NCI-H187 (cell line): ENCODE measurements around the gene RWDD3.

ENCODE experiments used
- DNase-seq, 2 experiments: peaks; one replicate each; lab custom pipeline; 2025; lab: John Stamatoyannopoulos, UW

RWDD3 gene

GRCh38 chr1:95230256-95230655 is 3.8 kb upstream of the RWDD3 start:
- DNase-seq: no peak

- no peak for DNase-seq
Observed at GRCh38 chr1:95230768-95231191, 3.2 kb upstream of the RWDD3 start.

- no peak for DNase-seq
Observed at GRCh38 chr1:95232646-95233318, 1.2 kb upstream of the RWDD3 start.

GRCh38 chr1:95233319-95233736 is 682 bp upstream of the RWDD3 start:
- no peak for DNase-seq

GRCh38 chr1:95236784-95237575 is 3.0 kb downstream of the RWDD3 start:
- no peak for DNase-seq

- DNase-seq: no peak
Observed at GRCh38 chr1:95237981-95238703, 4.1 kb downstream of the RWDD3 start.

GRCh38 chr1:95245029-95245428 is 11.0 kb downstream of the RWDD3 start:
- no peak for DNase-seq

- no peak for DNase-seq
Observed at GRCh38 chr1:95246511-95246910, 12.5 kb downstream of the RWDD3 start.

- DNase-seq: no peak
Observed at GRCh38 chr1:95247607-95248006, 13.6 kb downstream of the RWDD3 start.

- no peak for DNase-seq
Observed at GRCh38 chr1:95249916-95250315, 15.9 kb downstream of the RWDD3 start.

GRCh38 chr1:95252422-95252821 is 18.4 kb downstream of the RWDD3 start:
- no peak for DNase-seq

GRCh38 chr1:95254959-95255358 is 20.9 kb downstream of the RWDD3 start:
- DNase-seq: no peak

- DNase-seq: no peak
Observed at GRCh38 chr1:95255826-95256225, 21.8 kb downstream of the RWDD3 start.

- no peak for DNase-seq
Observed at GRCh38 chr1:95257758-95258157, 23.7 kb downstream of the RWDD3 start.

GRCh38 chr1:95259245-95259644 is 25.2 kb downstream of the RWDD3 start:
- no peak for DNase-seq

- no peak for DNase-seq
Observed at GRCh38 chr1:95262913-95263312, 28.9 kb downstream of the RWDD3 start.

- no peak for DNase-seq
Observed at GRCh38 chr1:95263450-95263849, 29.4 kb downstream of the RWDD3 start.

- DNase-seq: no peak
Observed at GRCh38 chr1:95265106-95265505, 31.1 kb downstream of the RWDD3 start.

- no peak for DNase-seq
Observed at GRCh38 chr1:95276429-95276828, 42.4 kb downstream of the RWDD3 start.

GRCh38 chr1:95278173-95279006 is 44.4 kb downstream of the RWDD3 start:
- no peak for DNase-seq

GRCh38 chr1:95281781-95282517 is 47.9 kb downstream of the RWDD3 start:
- DNase-seq: no peak
